ENCODE results near the gene ZNF319.

Gene ZNF319

DNA sequence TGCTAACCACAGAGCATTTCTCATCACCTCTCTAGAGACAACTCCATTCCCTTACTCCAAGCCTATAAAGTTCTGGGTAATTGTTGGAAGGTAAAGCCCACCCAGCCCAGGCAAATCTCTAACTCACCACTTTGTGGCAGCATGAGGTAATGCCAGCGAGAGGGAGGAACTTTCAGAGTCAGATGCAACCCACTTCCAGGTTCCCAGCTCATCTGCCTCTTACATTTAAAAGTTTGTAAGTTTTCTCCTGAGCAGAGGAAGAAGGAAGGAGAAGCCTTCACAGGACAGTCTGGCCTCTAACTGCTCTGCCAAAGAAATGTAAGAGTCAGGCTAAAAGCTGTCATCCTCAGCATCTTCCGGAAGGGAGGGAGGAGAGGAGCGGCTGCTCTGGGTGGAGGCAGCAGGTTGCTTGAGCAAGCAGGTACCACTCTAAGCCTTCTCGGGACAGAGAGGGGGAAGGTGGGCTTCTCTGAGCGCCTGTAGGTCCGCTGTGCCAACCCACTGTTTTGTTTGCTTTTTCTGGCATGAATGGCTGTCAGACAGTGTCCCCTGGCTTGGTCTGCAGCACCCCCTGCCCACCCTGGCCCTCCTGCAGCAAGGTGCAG, 1.0 kb downstream of the ZNF319 start:
- Mint-ChIP-seq H3K36me3 (ENCODE audit: low read depth) (peaks cover 32% of the 10 kb centered on the region), H3K4me1 (ENCODE audit: low read depth) (peaks cover 41% of the 10 kb centered on the region)

DNA sequence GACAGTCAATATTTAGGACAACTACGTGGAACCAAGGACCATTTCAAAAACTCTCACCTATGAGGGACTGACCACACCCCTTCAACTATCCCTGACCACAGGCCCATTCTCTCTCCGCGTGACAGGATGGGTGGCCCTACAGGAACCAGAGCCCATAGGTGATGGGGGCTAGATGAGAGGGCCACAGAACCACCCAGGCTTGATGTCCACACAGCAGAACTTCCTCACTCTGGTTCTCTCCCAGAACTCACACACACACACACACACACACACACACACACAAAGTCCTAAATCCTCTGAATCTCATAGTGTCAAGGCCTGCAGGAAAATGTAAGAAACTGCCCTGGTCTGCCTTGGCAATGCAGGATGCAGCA, 1.5 kb downstream of the ZNF319 start:
- Mint-ChIP-seq H3K36me3 (ENCODE audit: low read depth) (peaks cover 30% of the 10 kb centered on the region), H3K4me3 (peak overlapping the region; percentile 82), H3K9me3 (no peaks in the 10 kb centered on the region), H3K4me1 (ENCODE audit: low read depth) (peaks cover 42% of the 10 kb centered on the region), H3K27me3 (ENCODE audit: low read depth) (no peaks in the 10 kb centered on the region), H3K27ac (peak overlapping the region; percentile 85)

More for the DNA sequence above, 1.0 kb downstream of the ZNF319 start:
- Mint-ChIP-seq H3K27ac (peak overlapping the region; percentile 85), H3K27me3 (ENCODE audit: low read depth) (no peaks in the 10 kb centered on the region), H3K9me3 (no peaks in the 10 kb centered on the region), H3K4me3 (peak overlapping the region; percentile 82)

DNA sequence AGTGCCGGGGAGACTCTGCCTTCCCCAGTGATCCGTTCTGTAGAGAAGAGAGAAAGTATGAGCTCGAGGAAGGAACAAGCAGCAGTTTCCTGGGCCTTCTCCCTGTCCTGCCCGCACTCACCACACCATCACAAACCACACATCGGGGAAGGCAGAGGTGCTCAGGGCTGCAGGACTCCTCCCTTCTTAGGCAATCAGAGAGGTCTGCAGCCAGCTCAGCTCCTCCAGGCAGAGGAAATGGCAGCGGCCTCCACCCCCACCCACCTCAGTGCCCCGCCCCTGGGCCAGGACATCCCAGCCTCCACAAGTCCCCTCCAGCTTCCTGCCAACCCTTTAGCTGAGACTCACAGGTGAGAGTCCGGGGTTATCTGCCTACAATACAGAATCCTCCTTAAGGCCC, 2.0 kb downstream of the ZNF319 start:
- H3K9me3 Mint-ChIP-seq, result no peaks in the 10 kb centered on the region
- H3K27ac Mint-ChIP-seq, result peak overlapping the region; percentile 85
- no peaks in the 10 kb centered on the region for H3K27me3 Mint-ChIP-seq (ENCODE audit: low read depth)
- peaks cover 28% of the 10 kb centered on the region for H3K36me3 Mint-ChIP-seq (ENCODE audit: low read depth)
- peaks cover 39% of the 10 kb centered on the region for H3K4me1 Mint-ChIP-seq (ENCODE audit: low read depth)
- peak overlapping the region; percentile 82 for H3K4me3 Mint-ChIP-seq

GRCh38 chr16:57997528-57998265, 2.8 kb downstream of the ZNF319 start:
- Mint-ChIP-seq H3K36me3 (ENCODE audit: low read depth) (peaks cover 28% of the 10 kb centered on the region), H3K4me1 (ENCODE audit: low read depth) (peaks cover 41% of the 10 kb centered on the region), H3K9me3 (no peaks in the 10 kb centered on the region), H3K27me3 (ENCODE audit: low read depth) (no peaks in the 10 kb centered on the region), H3K27ac (no peak overlapping the region), H3K4me3 (peak overlapping the region; percentile 82)

DNA sequence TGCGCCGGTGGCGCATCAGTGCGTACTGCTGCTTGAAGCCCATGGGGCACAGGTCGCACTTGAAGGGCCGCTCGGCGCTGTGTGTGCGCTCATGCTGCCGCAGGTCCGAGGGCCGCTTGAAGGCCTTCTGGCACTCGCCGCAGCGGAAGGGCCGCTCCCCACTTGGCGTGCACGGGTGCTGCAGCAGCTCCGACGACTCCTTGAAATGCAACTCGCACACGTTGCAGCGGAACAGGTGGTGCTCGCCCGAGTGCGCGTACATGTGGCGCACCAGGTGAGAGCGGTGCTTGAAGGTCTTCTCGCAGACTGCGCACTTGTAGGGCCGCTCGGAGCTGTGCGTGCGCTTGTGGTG, 3.3 kb downstream of the ZNF319 start:
- Mint-ChIP-seq H3K27ac (no peak overlapping the region), H3K9me3 (no peaks in the 10 kb centered on the region), H3K27me3 (ENCODE audit: low read depth) (no peaks in the 10 kb centered on the region), H3K4me1 (ENCODE audit: low read depth) (peaks cover 40% of the 10 kb centered on the region), H3K36me3 (ENCODE audit: low read depth) (peaks cover 23% of the 10 kb centered on the region), H3K4me3 (no peak overlapping the region)

DNA sequence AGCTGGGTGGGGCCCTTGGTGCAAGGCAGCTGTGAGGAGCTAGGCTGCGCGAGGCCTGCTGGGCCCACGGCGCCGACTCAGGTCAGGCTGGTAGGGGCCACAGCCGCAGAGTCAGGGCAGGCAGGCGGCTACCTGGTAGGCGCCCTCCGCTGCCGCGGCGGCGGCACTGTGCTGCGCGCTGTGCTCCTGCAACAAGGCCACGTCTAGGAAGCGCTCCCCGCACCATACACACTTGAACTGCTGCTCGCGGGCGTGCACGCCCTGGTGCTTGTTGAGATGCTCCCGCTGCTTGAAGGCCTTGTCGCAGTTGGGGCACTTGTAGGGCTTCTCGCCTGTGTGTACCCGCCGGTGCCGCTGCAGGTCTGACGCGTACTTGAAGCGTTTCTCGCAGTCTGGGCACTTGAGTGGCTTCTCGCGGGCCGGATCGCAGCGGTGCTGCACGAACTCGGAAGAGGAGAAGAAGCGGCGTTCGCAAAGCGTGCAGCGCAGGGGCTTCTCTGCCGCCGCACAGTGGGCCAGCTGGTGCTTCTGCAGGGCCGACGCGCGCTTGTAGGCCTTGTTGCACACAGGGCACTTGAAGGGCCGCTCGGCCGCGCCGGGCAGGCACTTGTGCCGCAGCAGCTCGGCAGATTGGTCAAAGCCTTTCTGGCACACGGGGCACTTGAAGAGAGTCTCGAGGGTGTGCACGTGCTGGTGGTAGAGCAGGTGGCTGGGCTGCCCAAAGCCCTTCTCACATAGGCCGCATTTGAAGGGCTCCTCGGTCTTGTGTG, 3.9 kb downstream of the ZNF319 start:
- H3K27ac Mint-ChIP-seq, result no peak overlapping the region
- H3K4me3 Mint-ChIP-seq, result no peak overlapping the region
- H3K36me3 Mint-ChIP-seq (ENCODE audit: low read depth), result peaks cover 23% of the 10 kb centered on the region

GRCh38 chr16:57995721-57996405, 4.6 kb downstream of the ZNF319 start:
- no peak overlapping the region for H3K4me3 Mint-ChIP-seq
- peak overlapping the region; percentile 49 for H3K27ac Mint-ChIP-seq
- no peaks in the 10 kb centered on the region for H3K27me3 Mint-ChIP-seq (ENCODE audit: low read depth)
- H3K9me3 Mint-ChIP-seq, result no peaks in the 10 kb centered on the region
- peaks cover 23% of the 10 kb centered on the region for H3K36me3 Mint-ChIP-seq (ENCODE audit: low read depth)
- H3K4me1 Mint-ChIP-seq (ENCODE audit: low read depth), result peaks cover 34% of the 10 kb centered on the region

More for the DNA sequence above, 3.9 kb downstream of the ZNF319 start:
- Mint-ChIP-seq H3K4me1 (ENCODE audit: low read depth) (peaks cover 34% of the 10 kb centered on the region), H3K9me3 (no peaks in the 10 kb centered on the region), H3K27me3 (ENCODE audit: low read depth) (no peaks in the 10 kb centered on the region)

GRCh38 chr16:57994778-57995177, 5.7 kb downstream of the ZNF319 start:
- Mint-ChIP-seq H3K4me1 (ENCODE audit: low read depth) (peaks cover 34% of the 10 kb centered on the region), H3K36me3 (ENCODE audit: low read depth) (peaks cover 23% of the 10 kb centered on the region), H3K27ac (no peak overlapping the region), H3K9me3 (no peaks in the 10 kb centered on the region), H3K4me3 (peak overlapping the region; percentile 32), H3K27me3 (ENCODE audit: low read depth) (no peaks in the 10 kb centered on the region)

DNA sequence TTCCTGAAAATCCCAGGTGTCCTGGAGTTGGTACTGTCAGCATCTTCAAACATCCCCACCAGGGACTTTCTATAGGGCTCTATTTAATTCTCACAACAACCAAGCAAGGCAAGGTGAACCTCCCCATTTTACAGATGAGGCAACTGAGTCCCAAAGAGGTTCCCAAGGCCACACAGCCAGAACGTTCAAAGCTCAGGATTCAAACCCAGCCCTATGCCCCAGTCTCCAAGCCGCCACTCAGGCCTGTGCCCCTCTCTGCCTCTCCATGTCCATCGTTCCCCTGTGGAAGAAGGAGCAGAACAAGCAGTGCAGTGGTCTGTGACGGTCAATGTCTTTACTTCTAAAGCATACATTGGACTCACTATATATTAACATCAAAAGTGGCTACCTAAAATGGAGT, 6.1 kb downstream of the ZNF319 start:
- H3K27ac Mint-ChIP-seq, result no peak overlapping the region
- peaks cover 34% of the 10 kb centered on the region for H3K4me1 Mint-ChIP-seq (ENCODE audit: low read depth)
- H3K36me3 Mint-ChIP-seq (ENCODE audit: low read depth), result peaks cover 23% of the 10 kb centered on the region
- no peaks in the 10 kb centered on the region for H3K27me3 Mint-ChIP-seq (ENCODE audit: low read depth)
- H3K9me3 Mint-ChIP-seq, result no peaks in the 10 kb centered on the region
- no peak overlapping the region for H3K4me3 Mint-ChIP-seq

GRCh38 chr16:57993897-57994296, 6.6 kb downstream of the ZNF319 start:
- H3K27me3 Mint-ChIP-seq (ENCODE audit: low read depth), result no peaks in the 10 kb centered on the region
- H3K9me3 Mint-ChIP-seq, result no peaks in the 10 kb centered on the region
- no peak overlapping the region for H3K27ac Mint-ChIP-seq

DNA sequence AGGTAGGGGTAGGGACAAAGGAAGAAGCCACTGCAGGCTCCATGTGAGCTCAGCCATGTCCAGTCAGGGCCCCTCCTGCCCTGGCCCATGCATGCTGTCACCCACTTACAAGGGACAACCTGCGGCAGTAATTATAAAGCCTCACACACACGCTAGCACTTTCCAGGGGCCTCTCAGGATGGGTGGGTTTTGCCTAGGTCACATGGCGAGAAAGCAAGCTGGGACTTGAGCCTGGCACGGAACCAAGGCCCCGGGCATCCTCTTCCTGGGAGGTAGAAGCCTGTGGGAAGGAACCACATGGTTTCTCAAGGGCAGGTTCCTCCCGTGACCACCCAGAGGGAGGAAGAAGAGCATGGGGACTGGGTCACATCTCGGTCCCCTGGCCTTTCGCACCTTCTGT, 7.0 kb downstream of the ZNF319 start:
- peaks cover 25% of the 10 kb centered on the region for H3K4me1 Mint-ChIP-seq (ENCODE audit: low read depth)

More at GRCh38 chr16:57993897-57994296, 6.6 kb downstream of the ZNF319 start:
- Mint-ChIP-seq H3K4me3 (no peak overlapping the region), H3K36me3 (ENCODE audit: low read depth) (peaks cover 23% of the 10 kb centered on the region), H3K4me1 (ENCODE audit: low read depth) (peaks cover 29% of the 10 kb centered on the region)

GRCh38 chr16:57992084-57992483, 8.4 kb downstream of the ZNF319 start:
- Mint-ChIP-seq H3K27ac (no peak overlapping the region), H3K9me3 (no peaks in the 10 kb centered on the region), H3K4me3 (no peak overlapping the region), H3K36me3 (ENCODE audit: low read depth) (peaks cover 13% of the 10 kb centered on the region), H3K4me1 (ENCODE audit: low read depth) (peaks cover 17% of the 10 kb centered on the region), H3K27me3 (ENCODE audit: low read depth) (no peaks in the 10 kb centered on the region)

More for the DNA sequence above, 7.0 kb downstream of the ZNF319 start:
- Mint-ChIP-seq H3K9me3 (no peaks in the 10 kb centered on the region), H3K36me3 (ENCODE audit: low read depth) (peaks cover 23% of the 10 kb centered on the region), H3K27ac (no peak overlapping the region), H3K4me3 (no peak overlapping the region), H3K27me3 (ENCODE audit: low read depth) (no peaks in the 10 kb centered on the region)

- Mint-ChIP-seq H3K4me3 (no peak overlapping the region), H3K4me1 (ENCODE audit: low read depth) (peaks cover 17% of the 10 kb centered on the region), H3K27ac (no peak overlapping the region), H3K36me3 (ENCODE audit: low read depth) (peaks cover 12% of the 10 kb centered on the region), H3K9me3 (no peaks in the 10 kb centered on the region), H3K27me3 (ENCODE audit: low read depth) (peaks cover 4% of the 10 kb centered on the region)
These were observed 8.9 kb downstream of the ZNF319 start for GRCh38 chr16:57991551-57992059.

- H3K27ac Mint-ChIP-seq, result no peak overlapping the region
- peaks cover 5% of the 10 kb centered on the region for H3K4me1 Mint-ChIP-seq (ENCODE audit: low read depth)
- H3K27me3 Mint-ChIP-seq (ENCODE audit: low read depth), result peaks cover 7% of the 10 kb centered on the region
- H3K36me3 Mint-ChIP-seq (ENCODE audit: low read depth), result no peaks in the 10 kb centered on the region
- H3K4me3 Mint-ChIP-seq, result no peak overlapping the region
- no peaks in the 10 kb centered on the region for H3K9me3 Mint-ChIP-seq
These were observed 11.5 kb downstream of the ZNF319 start for GRCh38 chr16:57988929-57989328.
